ENCODE measurements around the gene ATP6V0E1. TPM values are rescaled to one million over a fixed set of nuclear protein-coding genes. Genes with fewer than 3 reads are reported as not detected.
A peak's percentile ranks its signal among the peaks of the same experiment; 100 is the strongest.

Gene ATP6V0E1
- polyA plus RNA-seq, 5 donors, result 153 to 164 (median 159) TPM

DNA sequence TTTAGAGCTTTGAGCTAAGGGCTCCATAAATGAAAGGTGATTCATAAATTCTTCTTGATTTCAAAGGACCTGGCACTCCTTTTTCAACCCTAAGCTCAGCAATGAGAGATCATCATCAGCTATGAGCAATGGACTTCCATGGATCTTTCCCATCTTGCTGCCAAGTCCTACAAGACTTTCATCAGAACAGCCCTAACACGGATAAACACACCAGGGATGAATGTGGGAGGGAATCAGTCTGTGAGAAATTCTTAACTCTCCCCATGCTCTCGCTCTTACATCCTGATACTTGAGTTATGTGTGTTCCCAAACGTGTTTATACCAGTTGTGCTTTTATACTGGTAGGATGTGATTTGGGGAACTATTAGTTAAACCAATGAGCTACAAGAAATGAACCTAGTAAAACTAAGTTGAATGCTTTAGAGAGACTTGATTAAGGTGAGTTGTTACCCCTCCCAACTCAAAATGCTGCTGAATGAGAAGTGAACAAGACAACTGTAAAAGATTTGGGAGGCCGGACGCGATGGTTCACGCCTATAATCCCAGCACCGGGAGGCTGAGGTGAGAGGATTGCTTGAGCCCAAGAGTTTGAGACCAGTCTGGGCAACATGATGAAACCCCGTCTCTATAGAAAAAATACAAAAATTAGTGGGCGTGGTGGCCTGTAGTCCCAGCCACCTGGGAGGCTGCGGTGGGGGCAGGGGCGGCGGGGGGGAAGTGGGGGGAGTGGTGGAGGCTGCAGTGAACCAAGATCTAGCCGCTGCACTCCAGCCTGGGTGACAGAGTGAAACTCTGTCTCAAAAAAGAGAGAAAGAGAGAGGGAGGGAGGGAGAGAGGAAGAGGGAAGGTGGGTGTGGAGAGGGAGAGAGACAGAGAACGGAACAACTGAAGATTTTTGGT lies 29.5 kb upstream of the ATP6V0E1 start:
- no peak for DNase-seq

GRCh38 chr5:172954751-172955159 lies 28.8 kb upstream of the ATP6V0E1 start:
- DNase-seq, result no peak

GRCh38 chr5:172956228-172956627 lies 27.3 kb upstream of the ATP6V0E1 start:
- no peak for DNase-seq

DNA sequence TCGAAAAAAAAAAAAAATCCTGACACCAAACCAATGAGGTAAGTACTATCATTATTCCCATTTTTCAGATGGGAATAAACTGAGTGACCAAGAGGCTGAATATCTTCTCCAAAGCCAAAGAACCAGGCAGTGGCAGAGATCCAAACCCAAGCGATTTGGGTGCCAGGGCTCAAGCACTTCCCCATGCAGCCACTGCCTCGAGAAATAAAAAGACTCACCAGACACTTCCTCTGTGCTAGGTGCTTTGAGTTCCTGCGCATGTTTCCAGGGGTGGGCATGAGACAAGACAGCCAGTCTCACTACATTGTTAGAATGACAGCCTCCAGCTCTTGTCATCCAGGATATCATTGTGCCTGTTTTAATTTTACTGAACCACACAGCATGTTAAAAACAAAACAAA lies 26.6 kb upstream of the ATP6V0E1 start:
- no peak for DNase-seq

DNA sequence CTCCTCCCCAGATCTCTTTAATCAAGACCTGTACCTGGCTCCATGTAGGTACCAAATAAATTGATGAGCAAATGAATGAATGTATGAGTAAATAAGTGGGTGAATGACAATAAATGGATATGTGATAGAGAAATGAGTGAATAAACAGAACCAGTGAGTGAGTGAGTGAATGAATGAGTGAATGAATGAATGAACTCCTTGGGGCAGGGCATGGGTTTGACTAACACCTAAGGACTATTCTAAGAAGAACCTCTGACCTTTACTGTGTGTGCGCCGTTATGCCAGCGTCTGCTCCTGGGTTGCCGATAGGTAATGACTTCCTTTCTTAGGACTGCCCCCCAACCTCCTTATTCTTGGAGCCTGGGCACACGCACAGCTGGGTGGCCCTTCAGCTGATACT lies 26.1 kb upstream of the ATP6V0E1 start:
- no peak for DNase-seq

GRCh38 chr5:172958331-172959046 lies 25.1 kb upstream of the ATP6V0E1 start:
- peak; percentile 31 to 40 for DNase-seq

DNA sequence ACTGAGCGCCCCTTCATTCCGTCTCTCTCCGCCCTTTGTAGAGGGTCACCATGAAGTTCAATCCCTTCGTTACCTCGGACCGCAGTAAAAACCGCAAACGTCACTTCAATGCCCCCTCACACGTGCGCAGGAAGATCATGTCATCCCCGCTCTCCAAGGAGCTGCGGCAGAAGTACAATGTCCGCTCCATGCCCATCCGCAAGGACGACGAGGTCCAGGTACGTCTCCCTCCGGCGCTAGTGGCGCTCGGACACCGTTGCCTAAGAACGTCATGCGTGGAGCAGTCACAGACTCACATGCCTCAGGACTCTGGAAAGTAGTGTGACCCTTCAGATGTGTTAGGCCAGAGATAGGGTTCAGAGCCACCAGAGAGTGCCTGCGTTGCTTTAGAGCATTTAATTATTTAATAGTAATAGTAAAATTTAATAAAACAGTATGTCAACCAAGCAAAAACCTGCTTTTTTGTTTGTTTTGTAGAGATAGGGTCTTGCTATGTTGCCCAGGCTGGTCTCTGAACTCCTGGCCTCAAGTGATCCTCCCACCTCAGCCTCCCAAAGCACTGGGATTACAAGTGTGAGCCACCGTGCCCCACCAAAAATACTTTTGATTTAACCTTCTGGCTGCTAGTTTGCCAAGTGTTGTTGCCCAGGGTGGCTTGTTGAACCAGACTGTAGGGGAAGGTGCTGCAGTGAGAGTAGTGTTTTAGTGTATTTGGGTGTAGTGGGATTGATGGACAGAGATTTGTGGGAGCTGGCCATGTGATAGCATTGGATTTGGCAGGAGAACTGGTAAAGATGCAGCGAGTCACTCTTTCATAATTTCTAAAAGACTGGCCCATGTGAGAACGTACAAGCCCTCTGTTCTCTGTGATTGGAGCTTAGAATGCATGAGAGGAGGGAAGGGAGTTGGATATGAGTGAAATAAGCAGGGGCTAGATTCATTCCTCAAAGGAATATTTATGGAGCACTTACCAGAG lies 23.5 kb upstream of the ATP6V0E1 start:
- DNase-seq, result no peak

DNA sequence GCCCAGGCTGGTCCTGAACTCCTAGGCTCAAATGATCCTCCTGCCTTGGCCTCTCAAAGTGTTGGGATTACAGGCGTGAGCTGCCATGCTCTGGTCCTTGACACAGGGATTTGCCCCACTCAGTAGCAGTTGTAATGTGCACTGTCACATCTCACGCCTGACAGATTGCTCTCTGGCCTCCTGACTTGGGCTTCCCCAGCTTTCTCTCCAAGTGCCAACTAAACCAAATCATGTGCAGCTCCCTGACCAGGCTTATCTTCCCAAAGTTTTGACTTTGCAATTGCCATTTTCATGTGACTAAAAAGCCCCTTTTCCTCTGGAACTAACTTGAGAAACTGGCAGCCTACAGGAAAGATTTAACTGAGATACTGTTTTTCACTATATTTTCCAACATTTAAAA lies 13.7 kb upstream of the ATP6V0E1 start:
- no peak for DNase-seq

GRCh38 chr5:172971482-172971881 lies 12.1 kb upstream of the ATP6V0E1 start:
- DNase-seq, result no peak

- DNase-seq, result no peak
Measured at GRCh38 chr5:172972552-172972951, 11.0 kb upstream of the ATP6V0E1 start.

DNA sequence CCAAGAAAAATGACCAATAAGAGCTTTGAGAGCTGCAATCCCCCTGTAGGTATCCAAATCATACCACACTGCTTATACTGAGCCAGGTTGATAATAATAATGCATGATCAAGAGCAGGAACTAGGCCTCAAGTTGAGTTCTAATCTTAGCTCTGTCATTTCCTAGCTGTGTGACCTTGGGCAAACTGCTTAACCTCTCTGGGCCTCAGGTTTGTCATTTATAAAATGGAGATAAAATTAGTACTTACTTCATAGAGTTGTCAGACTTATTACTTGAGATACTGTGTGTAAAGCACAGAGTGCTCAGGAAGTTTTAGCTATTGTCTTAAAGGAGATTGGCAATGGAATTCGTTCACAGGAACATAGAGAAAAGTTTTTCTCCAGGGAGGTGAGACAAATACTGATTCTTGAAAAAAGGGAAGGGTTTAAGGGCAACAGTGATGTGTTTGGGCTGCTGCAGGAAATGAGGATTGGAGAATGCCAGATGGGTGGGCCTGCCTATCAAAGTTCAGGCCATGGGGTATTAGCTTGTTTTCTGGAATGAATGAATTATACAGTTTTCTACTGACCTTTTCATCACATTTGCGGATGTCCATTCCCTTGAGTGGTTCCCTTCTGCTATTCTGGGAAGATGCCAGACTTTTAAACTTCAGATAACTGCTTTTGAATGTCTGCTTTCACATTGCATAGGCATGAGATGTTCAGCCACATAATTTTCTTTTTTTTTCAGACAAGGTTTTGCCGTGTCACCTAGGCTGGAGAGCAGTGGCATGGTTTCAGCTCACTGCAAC lies 10.2 kb upstream of the ATP6V0E1 start:
- DNase-seq, result no peak

- DNase-seq, result no peak
Measured at GRCh38 chr5:172973931-172974330, 9.6 kb upstream of the ATP6V0E1 start.

- DNase-seq, result no peak
Measured at GRCh38 chr5:172975289-172975688, 8.3 kb upstream of the ATP6V0E1 start.

DNA sequence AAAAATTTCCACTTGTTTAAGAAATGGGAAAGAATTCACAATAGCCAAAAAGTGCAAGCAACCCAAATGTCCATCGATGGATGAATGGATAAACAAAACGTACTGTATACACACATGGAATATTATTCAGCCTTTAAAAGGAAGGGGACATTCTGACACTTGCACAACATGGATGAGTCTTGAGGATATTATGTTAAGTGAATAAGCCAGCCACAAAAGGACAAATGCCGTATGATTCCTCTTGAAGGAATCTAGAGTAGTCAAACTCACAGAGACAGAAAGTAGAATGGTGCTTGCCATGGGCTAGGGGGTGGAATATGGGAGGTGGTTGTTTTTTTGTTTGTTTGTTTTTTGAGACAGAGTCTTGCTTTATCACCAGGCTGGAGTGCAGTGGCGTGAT lies 3.8 kb upstream of the ATP6V0E1 start:
- no peak for DNase-seq

DNA sequence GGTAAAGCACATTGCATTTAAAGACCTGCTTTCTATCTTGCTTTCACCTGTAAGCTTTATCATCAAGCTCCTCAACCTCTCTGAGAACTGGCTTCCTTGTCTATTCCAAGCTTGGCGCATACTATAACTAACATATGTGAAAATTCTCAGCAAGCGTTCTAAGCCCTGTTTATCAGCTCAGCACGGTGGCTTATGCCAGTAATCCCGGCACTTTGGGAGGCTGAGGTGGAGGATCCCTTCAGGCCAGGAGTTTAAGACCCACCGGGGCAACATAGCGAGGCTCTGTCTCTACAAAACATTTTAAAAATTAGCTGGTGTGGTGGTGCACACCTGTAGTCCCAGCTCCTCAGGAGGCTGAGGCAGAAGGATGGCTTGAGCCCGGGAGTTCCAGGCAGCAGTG lies 1.6 kb upstream of the ATP6V0E1 start:
- no peak for DNase-seq

DNA sequence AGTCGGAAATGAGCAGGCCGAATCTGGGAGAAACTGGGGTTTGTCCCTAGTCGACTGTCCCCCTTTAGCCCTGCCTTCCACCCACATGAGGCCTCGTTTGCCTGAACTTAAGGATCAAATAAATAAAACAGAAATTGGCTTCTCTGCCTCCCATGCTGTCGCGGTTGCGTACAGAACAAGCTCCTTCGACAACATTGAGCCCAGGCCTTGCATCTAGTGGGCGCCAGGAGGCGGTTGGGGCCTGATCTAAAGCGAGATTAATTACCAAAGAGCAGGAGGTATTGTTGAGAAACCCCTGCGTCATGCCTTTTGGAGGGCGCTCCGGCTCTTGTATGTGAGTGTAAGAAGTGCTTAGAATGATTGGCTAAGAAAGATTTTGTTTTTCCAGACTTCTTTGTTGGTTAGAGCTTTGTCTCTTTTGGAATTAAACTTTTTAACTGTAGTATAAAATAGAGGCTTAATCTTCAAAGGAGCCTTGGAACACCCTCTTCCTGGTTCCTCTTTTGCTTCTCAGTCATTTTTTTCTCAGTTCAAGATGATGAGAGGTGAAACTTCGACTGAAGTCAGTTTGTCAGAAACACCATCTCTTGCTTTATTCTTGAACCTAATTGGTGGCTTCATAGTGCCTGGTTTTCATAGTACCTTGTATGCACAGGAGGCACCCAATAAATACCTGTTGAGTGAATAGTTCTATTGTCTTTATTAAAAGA lies 828 bp downstream of the ATP6V0E1 start:
- peak; percentile 69 to 74 for DNase-seq

DNA sequence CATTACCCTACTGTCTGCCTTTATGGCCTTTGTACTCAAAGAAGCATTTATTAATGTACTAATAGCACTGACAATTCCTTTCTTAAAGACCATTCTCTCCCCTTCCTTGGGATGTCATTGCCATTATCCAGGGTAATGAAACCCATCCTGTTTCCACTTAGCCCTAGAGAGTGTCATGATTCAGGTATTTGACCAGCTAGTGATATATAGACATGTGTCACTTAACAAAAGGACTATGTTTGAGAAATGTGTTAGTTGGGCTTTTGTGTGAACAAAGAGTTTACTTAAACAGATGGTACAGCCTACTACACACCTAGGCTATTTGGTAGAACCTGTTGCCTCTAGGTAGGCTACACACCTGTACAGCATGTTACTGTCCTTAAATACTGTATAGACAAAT lies 2.0 kb downstream of the ATP6V0E1 start:
- DNase-seq, result no peak

GRCh38 chr5:172988276-172988675 lies 4.7 kb downstream of the ATP6V0E1 start:
- no peak for DNase-seq

DNA sequence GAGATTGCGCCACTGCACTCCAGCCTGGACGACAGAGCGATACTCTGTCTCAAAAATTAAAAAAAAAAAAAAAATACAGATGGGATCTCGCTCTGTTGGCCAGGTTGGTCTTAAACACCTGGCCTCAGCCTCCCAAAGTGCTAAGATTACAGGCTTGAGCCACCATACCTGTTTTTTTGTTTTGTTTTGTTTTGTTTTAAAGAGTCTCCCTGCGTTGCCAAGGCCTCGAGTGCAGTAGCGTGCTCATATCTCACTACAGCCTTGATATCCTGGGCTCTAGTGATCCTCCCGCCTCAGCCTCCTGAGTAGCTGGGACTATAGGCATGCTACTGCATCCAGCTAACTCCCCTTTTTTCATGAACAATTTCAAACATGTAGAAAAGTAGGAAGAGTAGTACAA lies 7.2 kb downstream of the ATP6V0E1 start:
- DNase-seq, result no peak

- DNase-seq, result no peak
Measured at GRCh38 chr5:172994405-172994804, 10.8 kb downstream of the ATP6V0E1 start.
